C4-2B (cell line): ENCODE data around the gene ACP7.

Experiments
- CTCF ChIP-seq: fragments of 450-650 bp; conservative IDR thresholded peaks from 2 replicates; pipeline ENCODE4 v1.5.1; 2017; ENCODE audit warnings: mild to moderate bottlenecking
- ZFX ChIP-seq: fragments of 450-650 bp; IDR thresholded peaks from 2 replicates; pipeline ENCODE4 v1.6.1; 2017

- TF ChIP-seq CTCF (no peak), ZFX (no peak)
Measured at GRCh38 chr19:39053276-39054090, 30.7 kb upstream of the ACP7 start.
